GM18526 (cell line): ENCODE results near the gene PIM1.
A peak's percentile ranks its signal among the peaks of the same experiment; 100 is the strongest.

Experiments used
- POLR2A ChIP-seq: IDR thresholded peaks from 3 replicates; pipeline ENCODE4 v1.6.1; 2011; ENCODE audit not compliant: insufficient read length; ENCODE audit errors: extremely low read depth

PIM1 gene

GRCh38 chr6:37169496-37170272 lies at the start of gene PIM1:
Gene PIM1 (plus strand): TSS chr6:37170152. CDS start chr6:37170576, 424 bp downstream.
- TF ChIP-seq POLR2A: peak; percentile 63

GRCh38 chr6:37121556-37121955 lies 48.4 kb upstream of the PIM1 start:
- no peak for TF ChIP-seq POLR2A

- no peak for TF ChIP-seq POLR2A
These were observed 47.1 kb upstream of the PIM1 start for GRCh38 chr6:37122861-37123260.

GRCh38 chr6:37123957-37124729 lies 45.8 kb upstream of the PIM1 start:
- TF ChIP-seq POLR2A: no peak

- TF ChIP-seq POLR2A: no peak
These were observed 44.0 kb upstream of the PIM1 start for GRCh38 chr6:37125774-37126492.

- TF ChIP-seq POLR2A: no peak
These were observed 43.4 kb upstream of the PIM1 start for GRCh38 chr6:37126493-37126958.

GRCh38 chr6:37126961-37127616 lies 42.9 kb upstream of the PIM1 start:
- no peak for TF ChIP-seq POLR2A

- no peak for TF ChIP-seq POLR2A
These were observed 41.7 kb upstream of the PIM1 start for GRCh38 chr6:37127961-37128862.

- TF ChIP-seq POLR2A: no peak
These were observed 40.4 kb upstream of the PIM1 start for GRCh38 chr6:37129566-37129965.

- no peak for TF ChIP-seq POLR2A
These were observed 39.2 kb upstream of the PIM1 start for GRCh38 chr6:37130704-37131103.

- no peak for TF ChIP-seq POLR2A
These were observed 38.6 kb upstream of the PIM1 start for GRCh38 chr6:37131104-37131959.

GRCh38 chr6:37131960-37132253 lies 38.0 kb upstream of the PIM1 start:
- TF ChIP-seq POLR2A: no peak

- TF ChIP-seq POLR2A: no peak
These were observed 35.9 kb upstream of the PIM1 start for GRCh38 chr6:37134036-37134395.
